Astrocyte of the hippocampus (primary cell): ENCODE data around the gene DNAH12.
"Not testable (repeated sequence)": the region's sequence is repeated elsewhere in the genome, so short reads cannot be mapped to it uniquely, and the experiment has no call there.

ENCODE experiments used
- DNase-seq: peaks from one replicate; pipeline ENCODE4 v3.0.0; 2011; ENCODE audit warnings: low read depth, low spot score

Gene DNAH12

GRCh38 chr3:57331078-57331610 lies 213.0 kb downstream of the DNAH12 start:
- DNase-seq, result no peak

- DNase-seq, result not testable (repeated sequence)
These were observed 217.6 kb downstream of the DNAH12 start for GRCh38 chr3:57326498-57326897.

GRCh38 chr3:57314204-57314603 lies 229.9 kb downstream of the DNAH12 start:
- DNase-seq, result no peak

- DNase-seq, result no peak
These were observed 234.3 kb downstream of the DNAH12 start for GRCh38 chr3:57309769-57310360.

- peak; percentile 59 for DNase-seq
These were observed 240.6 kb downstream of the DNAH12 start for GRCh38 chr3:57303520-57303919.

- DNase-seq, result peak; percentile 62
These were observed 246.1 kb downstream of the DNAH12 start for GRCh38 chr3:57298041-57298440.

- no peak for DNase-seq
These were observed 251.1 kb downstream of the DNAH12 start for GRCh38 chr3:57292897-57293526.

GRCh38 chr3:57292159-57292896 lies 251.8 kb downstream of the DNAH12 start, which contains the start of gene ASB14:
Gene ASB14 (minus strand): TSS chr3:57292685. CDS start chr3:57292033, 652 bp downstream.
- no peak for DNase-seq

- DNase-seq, result no peak
These were observed 255.7 kb downstream of the DNAH12 start for GRCh38 chr3:57288403-57288802.

GRCh38 chr3:57287205-57287604 lies 256.9 kb downstream of the DNAH12 start:
- DNase-seq, result no peak

- no peak for DNase-seq
These were observed 260.8 kb downstream of the DNAH12 start for GRCh38 chr3:57283334-57283733.

- DNase-seq, result no peak
These were observed 262.4 kb downstream of the DNAH12 start for GRCh38 chr3:57281715-57282114.

GRCh38 chr3:57279685-57280084 lies 264.5 kb downstream of the DNAH12 start:
- DNase-seq, result no peak

GRCh38 chr3:57278237-57278636 lies 265.9 kb downstream of the DNAH12 start:
- no peak for DNase-seq

- DNase-seq, result no peak
These were observed 268.8 kb downstream of the DNAH12 start for GRCh38 chr3:57275393-57275792.

GRCh38 chr3:57274845-57275244 lies 269.3 kb downstream of the DNAH12 start:
- no peak for DNase-seq

GRCh38 chr3:57268416-57268815 lies 275.7 kb downstream of the DNAH12 start:
- DNase-seq, result no peak

- no peak for DNase-seq
These were observed 282.2 kb downstream of the DNAH12 start for GRCh38 chr3:57261929-57262328.

GRCh38 chr3:57261119-57261518 lies 283.0 kb downstream of the DNAH12 start:
- DNase-seq, result no peak

GRCh38 chr3:57257678-57258077 lies 286.5 kb downstream of the DNAH12 start:
- no peak for DNase-seq

- no peak for DNase-seq
These were observed 287.3 kb downstream of the DNAH12 start for GRCh38 chr3:57256844-57257243.

GRCh38 chr3:57252404-57252803 lies 291.7 kb downstream of the DNAH12 start:
- no peak for DNase-seq

- no peak for DNase-seq
These were observed 299.2 kb downstream of the DNAH12 start for GRCh38 chr3:57244946-57245345.
